Adrenal gland (tissue), 12 donors: Measurements from ENCODE around the gene KCNF1. TPM values are rescaled to one million over a fixed set of nuclear protein-coding genes. Genes with fewer than 3 reads are reported as not detected.

Experiments used
- DNase-seq, 7 donors: peaks; one replicate each; pipeline ENCODE4 v3.0.0-alpha.2; 2019 to 2020
- H3K27ac ChIP-seq, 5 donors: fragments of 200-600 bp; sonication (generic) in 4 of 5; 1 replicate in 3 of 5; 2 replicates in 2 of 5; pipeline versions ENCODE4 v1.5.1 to v1.8.0; 2016 to 2020; ENCODE audit warnings: mild to moderate bottlenecking in 1 of 5
- H3K27me3 ChIP-seq: fragments of 200-600 bp; 2 replicates; pipeline ENCODE4 v1.8.0; 2021
- H3K36me3 ChIP-seq, 2 donors: fragments of 200-600 bp; replicated peaks in 1 of 2; 1 replicate in 1 of 2; 2 replicates in 1 of 2; pipeline versions ENCODE4 v1.5.1 to v1.8.0; 2018 to 2022
- H3K4me1 ChIP-seq, 2 donors: fragments of 200-600 bp; replicated peaks in 1 of 2; 1 replicate in 1 of 2; 2 replicates in 1 of 2; pipeline versions ENCODE4 v1.5.1 to v1.8.0; 2018 to 2021
- H3K4me3 ChIP-seq, 4 donors: fragments of 200-600 bp; sonication (generic) in 3 of 4; one replicate each; pipeline ENCODE4 v1.5.1; 2016 to 2018
- H3K9me3 ChIP-seq, 3 donors: fragments of 200-600 bp; sonication (generic) in 1 of 3; replicated peaks in 1 of 3; 1 replicate in 2 of 3; 2 replicates in 1 of 3; pipeline versions ENCODE4 v1.5.1 to v1.8.0; 2016 to 2021
- POLR2A ChIP-seq, 2 donors: fragments of 450-650 bp; IDR thresholded peaks; one replicate each; pipeline ENCODE4 v1.6.1; 2017; ENCODE audit warnings: antibody characterized with exemption in 2 of 2, mild to moderate bottlenecking in 2 of 2, moderate library complexity in 1 of 2
- WGBS, 4 donors: extraction: QIAGEN DNeasy Blood & Tissue Kit in 2 of 4; methylation state at CpG; one replicate each; pipeline versions ENCODE4 v1.1.5 to v1.1.7; 2013 to 2017; 5-methylcytosine and 5-hydroxymethylcytosine counted together
- intact Hi-C, 2 donors: fragments of 100-400 bp; cut with DNase I; formaldehyde crosslinking; loops; one replicate each; pipeline versions ENCODE4 v1.14.1 to v1.15.0; 2022 to 2023
- polyA plus RNA-seq, 3 donors: library from polyadenylated mRNA; stranded (reverse); fragments of 200-250 nt in 2 of 3; fragments of 350-450 nt in 1 of 3; fragmentation: Illumina TruSeq in 1 of 3; extraction: RNeasy Lipid Tissue Mini Kit (QIAGEN cat#74804) in 1 of 3; gene quantifications; one replicate each; pipeline ENCODE4 v1.2.3, GENCODE V29; 2013 to 2014
- total RNA-seq, 9 donors: library from RNA; depleted of rRNA in 4 of 9; stranded (reverse); fragments of >200 nt in 4 of 9; fragments of 120-200 nt in 1 of 9; fragmentation: NEBNext Ultra II Directional in 1 of 9; extraction: Animal tissue kit (Norgen Biotek cat#: 25700) in 1 of 9; gene quantifications; one replicate each; pipeline versions ENCODE4 v1.1.0 to v1.2.4, GENCODE V29; 2013 to 2023
- TF ChIP-seq, protein P1 (sequence below), 6 experiments: fragments of 450-650 bp in 4 of 6; fragments of 200-600 bp in 2 of 6; sonication (generic) in 1 of 6; IDR thresholded peaks; 1 replicate in 5 of 6; 2 replicates in 1 of 6; pipeline versions ENCODE4 v1.5.1 to v1.8.0; 2016 to 2021; ENCODE audit warnings: antibody characterized with exemption in 6 of 6, mild to moderate bottlenecking in 2 of 6, moderate library complexity in 1 of 6
- donor health status: healthy with polysubstance abuse.
- donor health status: Bipolar disorder and iron deficiency.
- donor health status: DM: yes; HTN: yes; CAD: no.
- donor health status: DM: no; HTN: no; CAD: no.
- donor health status: DM: no; HTN: no; CAD: no.
- donor health status: DM: yes; HTN: yes; CAD: no.

The KCNF1 gene
- total and polyA plus RNA-seq, 12 donors: 0.03 to 1.1 (median 0.15) TPM; not detected in 8

DNA sequence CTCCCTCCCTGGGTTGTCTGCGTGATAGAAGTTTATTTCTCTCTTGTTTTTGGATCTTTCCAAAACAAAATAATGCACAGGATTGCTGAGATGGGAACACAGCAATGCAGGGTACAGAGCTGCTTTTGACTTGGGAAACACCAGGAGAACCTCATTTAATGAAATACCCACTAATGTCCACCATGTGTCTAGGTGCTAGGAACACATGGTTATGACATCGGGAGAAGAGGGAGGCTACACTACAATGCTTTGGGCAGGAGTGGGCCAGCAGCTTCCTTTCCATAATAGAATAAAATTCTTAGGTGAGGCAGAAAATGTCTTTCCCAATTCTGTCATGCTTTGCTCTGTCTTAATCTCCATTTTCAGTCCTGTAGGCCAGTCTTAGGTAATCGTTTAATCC, 29.2 kb upstream of the KCNF1 start:
- Histone ChIP-seq H3K27me3 (no peaks in the 10 kb centered on the region), H3K36me3 (no peaks in the 10 kb centered on the region), H3K27ac (no peak overlapping the region), H3K4me3 (no peak overlapping the region), H3K4me1 (no peaks in the 10 kb centered on the region), H3K9me3 (no peaks in the 10 kb centered on the region)
- no peak for TF ChIP-seq POLR2A (IDR thresholded peaks at IDR 0.05)
- TF ChIP-seq, protein P1, sequence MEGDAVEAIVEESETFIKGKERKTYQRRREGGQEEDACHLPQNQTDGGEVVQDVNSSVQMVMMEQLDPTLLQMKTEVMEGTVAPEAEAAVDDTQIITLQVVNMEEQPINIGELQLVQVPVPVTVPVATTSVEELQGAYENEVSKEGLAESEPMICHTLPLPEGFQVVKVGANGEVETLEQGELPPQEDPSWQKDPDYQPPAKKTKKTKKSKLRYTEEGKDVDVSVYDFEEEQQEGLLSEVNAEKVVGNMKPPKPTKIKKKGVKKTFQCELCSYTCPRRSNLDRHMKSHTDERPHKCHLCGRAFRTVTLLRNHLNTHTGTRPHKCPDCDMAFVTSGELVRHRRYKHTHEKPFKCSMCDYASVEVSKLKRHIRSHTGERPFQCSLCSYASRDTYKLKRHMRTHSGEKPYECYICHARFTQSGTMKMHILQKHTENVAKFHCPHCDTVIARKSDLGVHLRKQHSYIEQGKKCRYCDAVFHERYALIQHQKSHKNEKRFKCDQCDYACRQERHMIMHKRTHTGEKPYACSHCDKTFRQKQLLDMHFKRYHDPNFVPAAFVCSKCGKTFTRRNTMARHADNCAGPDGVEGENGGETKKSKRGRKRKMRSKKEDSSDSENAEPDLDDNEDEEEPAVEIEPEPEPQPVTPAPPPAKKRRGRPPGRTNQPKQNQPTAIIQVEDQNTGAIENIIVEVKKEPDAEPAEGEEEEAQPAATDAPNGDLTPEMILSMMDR (IDR thresholded peaks at IDR 0.05): no peak
- WGBS, 4 donors: 92 to 94% (median 93%) methylated on average over 3 of the region's 3 CpGs
- DNase-seq: no peak
- intact Hi-C loops: no loop called here

DNA sequence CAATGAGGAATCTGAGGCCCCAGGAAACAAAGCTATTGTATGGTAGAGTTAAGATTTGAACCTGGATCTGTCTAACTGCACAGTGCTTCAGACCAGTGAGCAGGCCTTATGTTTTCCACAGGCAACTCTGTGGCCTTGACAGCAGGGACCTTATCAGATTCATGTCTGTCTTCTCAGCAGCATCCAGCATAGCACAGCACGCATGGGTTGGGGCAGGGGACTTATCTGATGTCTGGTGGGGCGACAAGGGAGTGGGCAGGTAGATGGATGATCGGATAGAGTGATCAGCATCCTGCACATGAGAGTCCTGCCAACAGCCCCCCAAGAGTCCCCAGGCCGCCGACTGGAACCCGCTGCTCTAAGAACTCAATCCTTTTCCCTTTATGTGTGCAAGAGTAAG, 28.7 kb upstream of the KCNF1 start:
- WGBS, 4 donors: 74 to 93% (median 80%) methylated on average over 5 to 6 of the region's 6 CpGs
- DNase-seq: no peak
- H3K27ac ChIP-seq: no peak overlapping the region
- no peaks in the 10 kb centered on the region for H3K4me1 ChIP-seq
- intact Hi-C loops: no loop called here
- no peaks in the 10 kb centered on the region for H3K27me3 ChIP-seq
- H3K4me3 ChIP-seq: no peak overlapping the region
- no peak for TF ChIP-seq POLR2A (IDR thresholded peaks at IDR 0.05)
- TF ChIP-seq, protein P1 (IDR thresholded peaks at IDR 0.05): no peak
- no peaks in the 10 kb centered on the region for H3K9me3 ChIP-seq
- no peaks in the 10 kb centered on the region for H3K36me3 ChIP-seq

DNA sequence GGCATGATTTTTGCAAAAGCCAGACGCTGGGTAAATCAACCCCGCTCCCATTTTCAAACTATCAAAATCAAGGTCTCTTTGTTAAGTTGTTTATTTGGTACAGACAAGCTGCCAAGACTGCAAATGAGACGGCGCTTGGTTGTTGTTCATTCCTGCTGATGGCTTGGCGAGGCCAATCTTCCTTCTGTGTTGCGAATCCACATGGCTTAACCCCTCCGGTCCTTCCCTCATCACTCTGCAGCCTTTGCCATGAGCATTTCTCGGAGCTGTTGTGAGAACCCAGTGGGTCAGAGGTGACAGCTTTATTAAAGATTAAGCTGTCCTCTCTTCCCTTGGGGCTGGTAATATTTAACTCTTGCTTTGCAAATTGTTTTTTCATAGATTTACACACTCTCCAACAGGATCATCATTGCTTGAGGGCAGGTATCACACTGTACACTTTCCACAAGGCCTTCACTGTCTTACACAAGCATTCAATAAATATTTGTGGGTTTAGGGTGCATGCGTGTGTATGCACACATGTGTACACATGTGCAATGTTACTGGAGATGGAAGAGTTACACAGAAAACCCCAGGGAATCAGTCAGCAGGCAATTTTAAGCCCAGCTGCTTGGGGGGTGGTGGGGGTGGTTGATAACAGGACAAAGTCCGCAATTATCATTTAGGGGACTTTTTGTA, 27.8 kb upstream of the KCNF1 start:
- no peak for TF ChIP-seq POLR2A (IDR thresholded peaks at IDR 0.05)
- TF ChIP-seq, protein P1 (IDR thresholded peaks at IDR 0.05): no peak
- Histone ChIP-seq H3K27me3 (no peaks in the 10 kb centered on the region), H3K9me3 (no peaks in the 10 kb centered on the region), H3K4me1 (no peaks in the 10 kb centered on the region), H3K4me3 (no peak overlapping the region), H3K36me3 (no peaks in the 10 kb centered on the region), H3K27ac (no peak overlapping the region)
- intact Hi-C loops: no loop called here
- no peak for DNase-seq
- WGBS, 4 donors: 71 to 79% (median 71%) methylated on average over 10 of the region's 10 CpGs

DNA sequence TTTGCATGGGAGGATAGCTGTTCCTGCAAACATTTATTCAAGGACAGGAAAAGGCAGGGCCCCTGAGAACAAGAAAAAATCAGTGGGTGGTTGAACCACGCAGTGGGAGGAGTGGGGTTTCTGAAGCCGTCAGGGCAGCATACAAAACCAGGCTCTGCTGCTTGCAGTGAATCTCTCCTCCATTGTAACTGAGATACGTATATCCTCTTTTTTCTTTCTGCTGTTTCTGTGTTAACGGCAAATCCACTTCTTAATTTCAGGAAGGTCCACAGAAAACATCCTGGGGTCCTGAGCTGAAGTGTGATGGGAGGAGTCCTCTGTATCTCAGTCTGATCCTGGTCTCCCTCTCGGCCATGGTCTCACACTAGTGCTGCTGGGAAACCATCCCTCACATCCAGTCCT, 27.2 kb upstream of the KCNF1 start:
- no peak overlapping the region for H3K4me3 ChIP-seq
- H3K27ac ChIP-seq: no peak overlapping the region
- intact Hi-C loops: no loop called here
- H3K4me1 ChIP-seq: no peaks in the 10 kb centered on the region
- H3K9me3 ChIP-seq: no peaks in the 10 kb centered on the region
- H3K27me3 ChIP-seq: no peaks in the 10 kb centered on the region
- 55 to 62% (median 58%) methylated on average over 5 of the region's 5 CpGs for WGBS, 4 donors
- no peaks in the 10 kb centered on the region for H3K36me3 ChIP-seq
- DNase-seq: no peak
- TF ChIP-seq, protein P1 (IDR thresholded peaks at IDR 0.05): no peak
- TF ChIP-seq POLR2A (IDR thresholded peaks at IDR 0.05): no peak
